GM12865 (cell line): ENCODE data around the gene POLR2J.

Experiments
- DNase-seq: peaks from one replicate; pipeline ENCODE4 v3.0.0; 2010; ENCODE audit warnings: low read depth
- H3K4me3 ChIP-seq: 2 replicates; pipeline ENCODE4 v1.5.1; 2011; ENCODE audit warnings: mild to moderate bottlenecking, low read depth, low read length, control low read depth
- TF ChIP-seq, protein P1 (sequence below): IDR thresholded peaks from 2 replicates; pipeline ENCODE4 v1.5.1; 2011; ENCODE audit warnings: low read length, control low read depth, low read depth, inconsistent platforms; ENCODE audit not compliant: insufficient read depth; ENCODE audit errors: missing control alignments

The POLR2J gene

DNA sequence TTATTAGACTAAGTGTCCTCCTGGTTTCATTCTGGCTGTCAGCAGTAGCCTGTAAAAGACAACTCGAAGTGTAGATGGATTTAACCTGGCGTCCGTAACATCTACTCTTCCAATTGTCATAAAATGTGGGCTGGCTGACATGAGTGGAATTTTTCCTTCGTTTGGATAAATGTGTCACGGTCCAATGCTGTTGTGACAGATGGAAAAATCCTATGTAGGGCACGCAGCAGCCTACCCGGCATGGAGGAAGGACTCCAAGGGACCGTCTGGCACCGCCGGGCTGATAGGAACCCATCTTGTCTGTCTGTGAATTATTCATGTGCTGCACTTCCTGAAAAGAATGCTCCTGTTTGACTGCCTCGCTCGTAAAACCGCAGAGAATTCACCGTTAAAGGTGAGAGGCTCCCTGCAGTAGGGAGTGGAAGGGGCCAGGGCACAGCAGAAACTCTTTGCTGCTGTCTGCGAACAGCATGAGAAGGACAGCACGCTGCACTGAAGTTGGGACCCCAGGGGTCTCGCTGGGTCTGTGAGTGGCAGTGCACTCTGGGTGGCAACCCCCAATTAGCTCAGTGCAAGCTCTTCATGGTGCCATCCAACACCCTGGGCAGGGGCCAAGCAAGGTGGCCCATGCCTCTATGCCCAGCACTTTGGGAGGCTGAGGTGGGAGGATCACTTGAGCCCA is 47.0 kb downstream of the POLR2J start:
- DNase-seq, result peak; percentile 82
- H3K4me3 ChIP-seq, result peak overlapping the region; percentile 72
- TF ChIP-seq, protein P1, sequence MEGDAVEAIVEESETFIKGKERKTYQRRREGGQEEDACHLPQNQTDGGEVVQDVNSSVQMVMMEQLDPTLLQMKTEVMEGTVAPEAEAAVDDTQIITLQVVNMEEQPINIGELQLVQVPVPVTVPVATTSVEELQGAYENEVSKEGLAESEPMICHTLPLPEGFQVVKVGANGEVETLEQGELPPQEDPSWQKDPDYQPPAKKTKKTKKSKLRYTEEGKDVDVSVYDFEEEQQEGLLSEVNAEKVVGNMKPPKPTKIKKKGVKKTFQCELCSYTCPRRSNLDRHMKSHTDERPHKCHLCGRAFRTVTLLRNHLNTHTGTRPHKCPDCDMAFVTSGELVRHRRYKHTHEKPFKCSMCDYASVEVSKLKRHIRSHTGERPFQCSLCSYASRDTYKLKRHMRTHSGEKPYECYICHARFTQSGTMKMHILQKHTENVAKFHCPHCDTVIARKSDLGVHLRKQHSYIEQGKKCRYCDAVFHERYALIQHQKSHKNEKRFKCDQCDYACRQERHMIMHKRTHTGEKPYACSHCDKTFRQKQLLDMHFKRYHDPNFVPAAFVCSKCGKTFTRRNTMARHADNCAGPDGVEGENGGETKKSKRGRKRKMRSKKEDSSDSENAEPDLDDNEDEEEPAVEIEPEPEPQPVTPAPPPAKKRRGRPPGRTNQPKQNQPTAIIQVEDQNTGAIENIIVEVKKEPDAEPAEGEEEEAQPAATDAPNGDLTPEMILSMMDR, result no peak

DNA sequence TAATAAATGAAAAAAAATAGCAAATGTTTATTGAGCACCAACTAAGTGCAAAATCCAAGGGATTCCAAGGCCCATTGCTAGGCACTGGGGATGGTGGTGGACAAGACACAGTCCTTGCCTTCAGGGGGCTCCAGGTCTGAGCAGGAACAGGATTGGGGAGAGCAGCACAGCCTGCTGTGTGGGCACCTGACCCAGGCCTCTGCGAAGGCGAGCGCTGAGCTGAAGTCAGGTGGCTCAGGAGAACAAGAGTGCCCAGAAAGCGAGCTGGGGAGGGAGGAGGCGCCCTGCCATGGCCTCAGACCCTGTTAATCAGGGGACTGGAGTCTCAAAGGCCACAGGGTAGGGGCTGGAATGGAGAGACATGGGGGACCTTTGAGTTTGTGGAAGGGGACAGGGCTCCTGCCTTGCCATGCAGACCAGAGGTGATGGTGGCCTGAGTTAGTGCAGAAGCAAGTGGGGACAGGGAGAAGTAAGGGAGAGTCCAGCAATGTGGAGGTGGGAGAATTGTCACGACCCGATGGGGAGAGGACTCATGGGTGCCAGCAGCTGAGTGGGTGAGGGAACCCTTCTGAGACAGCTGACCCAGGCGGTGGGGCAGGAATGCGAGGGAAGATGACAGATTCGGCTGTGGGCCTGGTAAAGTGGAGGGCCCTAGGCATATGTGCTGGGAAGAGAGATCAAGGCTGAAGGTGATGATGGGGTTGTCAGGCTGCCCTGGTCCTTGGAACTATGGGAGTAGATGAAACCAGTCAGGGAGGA is 49.4 kb downstream of the POLR2J start:
- TF ChIP-seq, protein P1, result no peak
- no peak overlapping the region for H3K4me3 ChIP-seq
- DNase-seq, result no peak

DNA sequence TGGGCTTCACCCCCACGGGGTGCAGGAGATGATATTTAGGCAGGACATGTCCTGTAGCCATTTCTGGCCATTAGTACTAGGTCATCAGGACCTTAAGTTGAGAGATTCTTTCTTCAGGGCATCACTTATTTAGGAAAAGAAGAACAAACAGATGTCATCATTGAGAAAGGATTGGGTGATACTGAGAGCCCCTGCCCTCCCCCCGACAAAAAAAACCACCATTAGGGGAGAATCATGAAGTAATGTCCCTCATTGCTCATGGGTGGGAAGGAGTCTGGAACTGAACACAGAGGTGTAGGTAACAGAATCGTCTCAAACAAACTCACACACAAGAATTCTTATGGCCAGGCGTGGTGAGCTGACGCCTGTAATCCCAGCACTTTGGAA is 51.7 kb downstream of the POLR2J start:
- TF ChIP-seq, protein P1, result no peak
- DNase-seq, result no peak
- peak overlapping the region; percentile 65 for H3K4me3 ChIP-seq

DNA sequence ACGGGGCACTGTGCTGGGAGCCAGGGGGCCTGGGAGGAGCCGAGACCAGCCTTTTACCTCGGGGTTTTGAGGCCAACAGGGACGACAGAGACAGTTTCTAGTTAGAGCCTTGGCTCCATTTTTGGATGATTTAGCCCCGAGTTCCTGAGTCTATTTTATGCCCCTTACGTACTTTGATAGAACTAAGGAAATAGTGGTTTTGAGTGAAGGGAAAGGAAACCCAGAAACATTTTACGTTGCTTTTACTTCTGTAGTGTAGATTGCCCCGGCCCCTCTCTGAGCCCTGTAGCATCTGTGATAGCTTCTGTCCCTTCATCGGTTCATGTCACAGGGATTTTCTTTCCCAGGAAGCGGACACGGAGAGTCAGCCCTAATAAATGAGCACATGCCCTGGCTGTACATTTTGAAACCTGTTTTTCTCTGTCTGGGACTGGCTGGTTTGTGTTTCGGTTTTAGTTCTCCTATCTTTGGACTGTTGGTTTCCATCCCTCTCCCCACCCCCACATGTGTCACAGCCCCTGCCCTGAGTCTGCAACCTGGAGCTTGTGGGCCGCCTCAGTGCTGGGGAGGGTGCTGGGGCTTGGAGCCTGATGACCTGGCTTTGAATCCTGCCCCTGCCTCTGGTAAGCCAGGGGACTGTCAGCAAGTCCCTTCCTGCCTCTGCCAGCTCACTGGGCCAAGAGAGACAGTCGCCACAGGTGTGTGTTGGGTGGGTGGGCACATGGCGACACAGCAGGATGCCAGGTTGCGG is 52.3 kb downstream of the POLR2J start:
- DNase-seq, result peak; percentile 95
- H3K4me3 ChIP-seq, result peak overlapping the region; percentile 65
- TF ChIP-seq, protein P1, result no peak

DNA sequence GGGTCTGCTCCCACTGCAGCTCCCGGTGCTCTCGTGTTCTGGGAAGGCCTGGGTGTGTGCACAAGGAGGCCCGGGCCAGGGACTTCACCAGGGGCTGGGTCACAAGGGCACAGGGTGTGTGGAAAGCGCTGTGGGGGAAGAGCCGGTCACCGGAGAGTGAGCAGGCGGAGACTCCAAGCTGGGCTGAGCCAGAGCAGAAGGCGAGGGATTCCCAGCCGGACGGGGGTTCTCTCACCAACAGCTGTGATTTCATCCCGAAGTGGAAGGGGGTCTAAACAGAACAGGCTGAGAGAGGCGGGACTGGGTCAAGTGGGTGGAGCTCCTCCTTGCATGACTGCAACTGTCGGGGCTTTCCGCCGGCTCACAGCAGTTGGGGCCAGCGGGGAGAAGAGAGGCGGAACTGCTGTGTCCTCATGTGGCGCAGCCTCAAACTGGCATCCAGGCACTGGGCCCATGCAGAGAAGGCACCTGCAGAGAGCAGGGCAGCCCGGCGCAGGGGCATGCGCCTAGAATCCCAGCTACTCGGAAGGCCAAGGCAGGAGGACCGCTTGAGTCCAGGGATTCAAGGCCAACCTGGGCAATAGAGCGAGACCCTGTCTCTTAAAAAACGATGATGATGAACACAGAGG is 53.0 kb downstream of the POLR2J start:
- DNase-seq, result peak; percentile 97
- H3K4me3 ChIP-seq, result peak overlapping the region; percentile 65
- TF ChIP-seq, protein P1, result no peak

DNA sequence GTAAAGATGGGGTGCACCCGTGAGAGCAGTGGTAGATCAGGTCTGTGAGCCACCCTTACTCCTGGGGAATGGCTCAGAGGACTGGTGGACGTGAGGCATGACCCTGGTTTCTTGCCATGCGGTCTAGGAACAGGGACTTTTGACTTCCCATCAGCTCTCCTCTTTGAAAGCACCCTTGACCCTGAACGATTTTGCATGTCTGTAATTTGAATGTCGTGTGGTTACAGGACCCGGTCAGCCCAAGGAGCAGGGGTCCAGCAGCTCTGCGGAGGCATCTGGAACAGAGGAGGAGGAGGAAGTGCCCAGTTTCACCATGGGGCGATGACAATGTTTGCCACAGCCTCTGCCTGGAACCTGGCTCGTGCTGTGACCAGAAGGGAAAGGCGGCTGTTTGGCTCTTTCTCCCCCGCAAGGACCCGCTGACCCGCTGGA is 53.9 kb downstream of the POLR2J start:
- TF ChIP-seq, protein P1, result no peak
- peak; percentile 82 for DNase-seq
- peak overlapping the region; percentile 65 for H3K4me3 ChIP-seq
